ENCODE data around the gene ZMIZ1.

Gene ZMIZ1

DNA sequence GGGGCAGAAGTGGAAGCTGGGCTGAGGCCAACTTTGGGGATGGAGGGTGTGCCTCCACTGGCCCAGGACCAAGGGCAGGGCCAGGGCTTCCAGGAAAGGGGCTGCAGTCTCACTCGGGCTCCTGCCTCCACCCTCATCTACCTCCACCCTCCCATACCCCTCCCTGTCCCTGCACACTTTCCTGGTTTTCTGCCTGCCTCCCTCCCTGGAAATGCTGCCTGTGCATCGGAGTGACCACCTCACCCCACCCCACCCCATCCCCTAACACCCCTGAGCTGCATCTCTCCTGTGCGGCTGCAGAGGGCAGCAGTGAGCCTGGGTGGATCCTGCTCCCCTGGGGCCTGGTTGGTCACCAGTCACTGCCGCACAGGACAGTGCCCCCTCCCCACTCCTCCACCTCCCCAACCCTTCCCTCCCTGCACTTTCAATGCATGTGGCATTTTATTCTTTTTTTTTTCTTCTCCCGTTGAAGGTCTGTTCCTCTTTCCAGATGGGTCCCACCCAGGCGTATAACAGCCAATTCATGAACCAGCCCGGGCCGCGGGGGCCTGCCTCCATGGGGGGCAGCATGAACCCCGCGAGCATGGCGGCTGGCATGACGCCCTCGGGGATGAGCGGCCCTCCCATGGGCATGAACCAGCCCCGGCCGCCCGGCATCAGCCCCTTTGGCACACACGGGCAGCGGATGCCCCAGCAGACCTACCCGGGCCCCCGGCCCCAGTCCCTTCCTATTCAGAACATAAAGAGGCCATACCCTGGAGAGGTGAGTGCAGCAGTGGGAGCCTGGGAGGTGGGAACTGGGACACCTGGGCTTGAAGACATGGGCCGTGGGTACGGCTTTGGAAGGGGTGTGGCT, 224.4 kb downstream of the ZMIZ1 start:
- Histone ChIP-seq H3K4me1 (ENCODE audit: low read depth, poor library complexity, severe bottlenecking) (no peaks in the 10 kb centered on the region), H3K27ac (no peak overlapping the region), H3K9ac (no peak overlapping the region), H3K4me3 (IDR thresholded peaks at IDR 0.05; ENCODE audit: insufficient read depth, low read depth, low read length) (no peak overlapping the region), H2AFZ (ENCODE audit: low read depth) (no peak overlapping the region), H3K79me2 (ENCODE audit: insufficient read depth, low read depth) (no peaks in the 10 kb centered on the region), H3K27me3 (ENCODE audit: insufficient read depth, low read depth) (no peaks in the 10 kb centered on the region), H4K20me1 (ENCODE audit: insufficient read depth) (no peaks in the 10 kb centered on the region), H3K4me2 (no peak overlapping the region), H3K36me3 (ENCODE audit: insufficient read depth) (0 out of 2 replicates have a peak, but pooled peaks cover 7% of the 10 kb centered on the region)
- TF ChIP-seq, protein P1, sequence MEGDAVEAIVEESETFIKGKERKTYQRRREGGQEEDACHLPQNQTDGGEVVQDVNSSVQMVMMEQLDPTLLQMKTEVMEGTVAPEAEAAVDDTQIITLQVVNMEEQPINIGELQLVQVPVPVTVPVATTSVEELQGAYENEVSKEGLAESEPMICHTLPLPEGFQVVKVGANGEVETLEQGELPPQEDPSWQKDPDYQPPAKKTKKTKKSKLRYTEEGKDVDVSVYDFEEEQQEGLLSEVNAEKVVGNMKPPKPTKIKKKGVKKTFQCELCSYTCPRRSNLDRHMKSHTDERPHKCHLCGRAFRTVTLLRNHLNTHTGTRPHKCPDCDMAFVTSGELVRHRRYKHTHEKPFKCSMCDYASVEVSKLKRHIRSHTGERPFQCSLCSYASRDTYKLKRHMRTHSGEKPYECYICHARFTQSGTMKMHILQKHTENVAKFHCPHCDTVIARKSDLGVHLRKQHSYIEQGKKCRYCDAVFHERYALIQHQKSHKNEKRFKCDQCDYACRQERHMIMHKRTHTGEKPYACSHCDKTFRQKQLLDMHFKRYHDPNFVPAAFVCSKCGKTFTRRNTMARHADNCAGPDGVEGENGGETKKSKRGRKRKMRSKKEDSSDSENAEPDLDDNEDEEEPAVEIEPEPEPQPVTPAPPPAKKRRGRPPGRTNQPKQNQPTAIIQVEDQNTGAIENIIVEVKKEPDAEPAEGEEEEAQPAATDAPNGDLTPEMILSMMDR (conservative IDR thresholded peaks at IDR 0.05; ENCODE audit: low read depth, low read length) = peak; percentile 58

DNA sequence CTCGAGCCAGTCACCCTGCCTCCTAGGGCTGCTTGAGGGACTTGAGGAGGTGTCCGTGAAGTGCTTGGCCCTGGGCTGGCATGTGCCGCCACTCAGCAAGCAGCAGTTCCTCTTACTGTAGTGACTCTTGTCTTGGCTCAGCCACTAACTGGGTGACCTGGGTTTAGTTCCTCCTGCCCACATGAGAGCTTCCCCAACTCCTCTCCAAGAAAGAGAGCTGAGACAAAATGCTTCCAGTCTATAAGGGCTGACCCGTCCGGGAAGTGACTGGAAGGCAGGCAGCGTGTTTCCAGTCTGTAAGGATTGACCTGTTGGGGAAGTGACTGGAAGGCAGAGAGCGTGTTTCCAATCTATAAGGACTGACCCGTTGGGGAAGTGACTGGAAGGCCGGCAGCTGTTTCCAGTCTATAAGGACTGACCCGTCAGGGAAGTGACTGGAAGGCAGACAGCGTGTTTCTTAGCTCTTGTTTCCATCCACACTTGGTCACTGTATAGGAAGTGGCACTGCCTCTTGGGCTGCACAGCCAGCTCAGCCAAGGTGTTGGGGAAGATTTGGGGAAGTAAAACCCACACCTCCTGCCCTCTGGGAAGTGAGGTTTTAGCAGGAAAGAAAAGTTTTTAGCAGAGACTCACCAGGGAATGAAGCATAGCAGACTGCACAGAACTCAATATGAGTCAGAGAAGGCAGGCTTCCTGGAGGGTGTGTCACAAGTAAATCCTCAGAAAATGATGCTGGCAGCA, 225.2 kb downstream of the ZMIZ1 start:
- Histone ChIP-seq H3K4me2 (no peak overlapping the region), H3K9ac (no peak overlapping the region), H2AFZ (ENCODE audit: low read depth) (no peak overlapping the region), H3K4me3 (IDR thresholded peaks at IDR 0.05; ENCODE audit: insufficient read depth, low read depth, low read length) (no peak overlapping the region), H3K27ac (no peak overlapping the region), H3K36me3 (ENCODE audit: insufficient read depth) (peaks cover 7% of the 10 kb centered on the region; the same call in 1 of the 2 replicates), H4K20me1 (ENCODE audit: insufficient read depth) (no peaks in the 10 kb centered on the region), H3K4me1 (ENCODE audit: low read depth, poor library complexity, severe bottlenecking) (no peaks in the 10 kb centered on the region), H3K79me2 (ENCODE audit: insufficient read depth, low read depth) (no peaks in the 10 kb centered on the region), H3K27me3 (ENCODE audit: insufficient read depth, low read depth) (no peaks in the 10 kb centered on the region)
- TF ChIP-seq, protein P1 (conservative IDR thresholded peaks at IDR 0.05; ENCODE audit: low read depth, low read length) = no peak

DNA sequence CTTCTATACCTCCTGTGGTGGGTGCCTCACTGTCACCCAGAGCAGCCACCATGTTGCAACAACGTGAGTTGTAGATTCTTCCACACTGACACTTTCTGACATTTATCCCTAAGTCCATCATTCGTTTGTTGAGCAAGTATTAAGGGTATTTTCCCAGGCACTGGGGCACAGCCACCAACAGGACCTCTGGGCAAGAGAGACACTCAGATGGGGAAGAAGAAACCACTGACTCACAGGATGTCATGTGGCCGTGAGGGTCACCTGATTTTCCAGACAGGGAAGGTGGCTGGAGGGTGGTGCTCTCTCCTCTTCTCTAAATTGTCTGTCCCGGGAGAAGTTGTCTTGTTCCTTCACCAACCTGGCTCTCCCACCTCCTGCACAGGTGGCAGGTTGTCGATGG, 226.8 kb downstream of the ZMIZ1 start:
- Histone ChIP-seq H2AFZ (ENCODE audit: low read depth) (no peak overlapping the region), H3K79me2 (ENCODE audit: insufficient read depth, low read depth) (no peaks in the 10 kb centered on the region), H3K4me1 (ENCODE audit: low read depth, poor library complexity, severe bottlenecking) (no peaks in the 10 kb centered on the region), H3K4me2 (no peak overlapping the region), H3K36me3 (ENCODE audit: insufficient read depth) (peaks cover 7% of the 10 kb centered on the region; the same call in 1 of the 2 replicates), H3K27ac (no peak overlapping the region), H3K9ac (no peak overlapping the region), H3K4me3 (IDR thresholded peaks at IDR 0.05; ENCODE audit: insufficient read depth, low read depth, low read length) (no peak overlapping the region), H4K20me1 (ENCODE audit: insufficient read depth) (no peaks in the 10 kb centered on the region), H3K27me3 (ENCODE audit: insufficient read depth, low read depth) (no peaks in the 10 kb centered on the region)
- TF ChIP-seq, protein P1 (conservative IDR thresholded peaks at IDR 0.05; ENCODE audit: low read depth, low read length) = no peak

DNA sequence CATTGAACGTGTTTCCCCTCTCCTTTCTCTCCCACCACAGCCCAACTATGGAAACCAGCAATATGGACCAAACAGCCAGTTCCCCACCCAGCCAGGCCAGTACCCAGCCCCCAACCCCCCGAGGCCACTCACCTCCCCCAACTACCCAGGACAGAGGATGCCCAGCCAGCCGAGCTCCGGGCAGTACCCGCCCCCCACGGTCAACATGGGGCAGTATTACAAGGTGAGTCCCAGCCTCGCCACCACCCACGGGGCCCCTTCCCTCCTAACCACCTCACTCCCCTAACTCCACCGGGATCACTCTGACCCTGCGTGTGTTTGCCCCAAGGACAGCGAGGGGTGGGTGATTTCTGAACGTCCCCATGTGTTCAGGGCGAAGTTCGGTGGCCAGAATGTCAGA, 227.7 kb downstream of the ZMIZ1 start:
- no peaks in the 10 kb centered on the region for H4K20me1 ChIP-seq (ENCODE audit: insufficient read depth)
- H2AFZ ChIP-seq (ENCODE audit: low read depth) = no peak overlapping the region
- H3K9ac ChIP-seq = no peak overlapping the region
- no peak overlapping the region for H3K4me2 ChIP-seq
- TF ChIP-seq, protein P1 (conservative IDR thresholded peaks at IDR 0.05; ENCODE audit: low read depth, low read length) = no peak
- no peaks in the 10 kb centered on the region for H3K27me3 ChIP-seq (ENCODE audit: insufficient read depth, low read depth)
- peaks cover 7% of the 10 kb centered on the region; the same call in 1 of the 2 replicates for H3K36me3 ChIP-seq (ENCODE audit: insufficient read depth)
- H3K79me2 ChIP-seq (ENCODE audit: insufficient read depth, low read depth) = no peaks in the 10 kb centered on the region
- no peak overlapping the region for H3K4me3 ChIP-seq (IDR thresholded peaks at IDR 0.05; ENCODE audit: insufficient read depth, low read depth, low read length)
- no peak overlapping the region for H3K27ac ChIP-seq
- H3K4me1 ChIP-seq (ENCODE audit: low read depth, poor library complexity, severe bottlenecking) = no peaks in the 10 kb centered on the region

Measured in KMS-11 (cell line).